GM23338 (cell line): ENCODE data around the gene PSAPL1.

Source experiments
- CREB1 ChIP-seq: fragments of 250-450 bp; sonication (Bioruptor Pico); IDR thresholded peaks from 2 replicates; pipeline ENCODE4 v1.5.0; 2020; ENCODE audit warnings: low read depth, mild to moderate bottlenecking, moderate library complexity
- CTCF ChIP-seq, 2 experiments: fragments of 200-600 bp in 1 of 2; sonication (generic) in 1 of 2; conservative IDR thresholded peaks; 2 replicates each; pipeline versions ENCODE4 v1.5.1 to v1.6.1; 2016 to 2017; ENCODE audit warnings: antibody characterized with exemption in 2 of 2, low read depth in 2 of 2, mild to moderate bottlenecking in 2 of 2, moderate library complexity in 1 of 2
- ETS1 ChIP-seq: IDR thresholded peaks from 2 replicates; pipeline ENCODE4 v1.6.1; 2016; ENCODE audit warnings: antibody characterized with exemption
- EZH2 ChIP-seq: fragments of 200-600 bp; sonication (generic); IDR thresholded peaks from one replicate; pipeline ENCODE4 v1.8.0; 2017; ENCODE audit warnings: antibody characterized with exemption, mild to moderate bottlenecking, low read depth; ENCODE audit not compliant: unreplicated experiment
- EZH2phosphoT487 ChIP-seq: fragments of 200-600 bp; sonication (generic); IDR thresholded peaks from one replicate; pipeline ENCODE4 v1.8.1; 2018; ENCODE audit warnings: antibody characterized with exemption; ENCODE audit not compliant: unreplicated experiment
- JUNB ChIP-seq: IDR thresholded peaks from one replicate; pipeline ENCODE4 v1.6.1; 2016; ENCODE audit warnings: antibody characterized with exemption; ENCODE audit not compliant: unreplicated experiment
- POLR2AphosphoS5 ChIP-seq: IDR thresholded peaks from 2 replicates; pipeline ENCODE4 v1.6.1; 2016; ENCODE audit warnings: antibody characterized with exemption, low read depth
- REST ChIP-seq: IDR thresholded peaks from one replicate; pipeline ENCODE4 v1.6.1; 2018; ENCODE audit warnings: antibody characterized with exemption; ENCODE audit not compliant: unreplicated experiment
- STAT1 ChIP-seq: IDR thresholded peaks from one replicate; pipeline ENCODE4 v1.6.1; 2016; ENCODE audit warnings: antibody characterized with exemption; ENCODE audit not compliant: unreplicated experiment
- ZNF114 ChIP-seq: fragments of 250-450 bp; sonication (Bioruptor Pico); IDR thresholded peaks from 2 replicates; pipeline ENCODE4 v1.5.0; 2020; ENCODE audit warnings: mild to moderate bottlenecking, moderate library complexity
- ZNF331 ChIP-seq: fragments of 250-450 bp; sonication (Bioruptor Pico); IDR thresholded peaks from 2 replicates; pipeline ENCODE4 v1.5.0; 2020; ENCODE audit warnings: low read depth, mild to moderate bottlenecking, moderate library complexity

GRCh38 chr4:7420661-7421040 is 14.1 kb downstream of the PSAPL1 start:
- TF ChIP-seq CTCF (conservative IDR thresholded peaks at IDR 0.05; ENCODE audit: low read depth in 2 of 2) (no peak), JUNB (no peak), CREB1 (no peak), ETS1 (no peak), ZNF114 (no peak), REST (no peak), EZH2 (no peak), EZH2phosphoT487 (no peak), POLR2AphosphoS5 (no peak), ZNF331 (no peak), STAT1 (no peak)
